ENCODE results near the gene GLI3. TPM values are rescaled to one million over a fixed set of nuclear protein-coding genes. Genes with fewer than 3 reads are reported as not detected.

Gene GLI3
- total RNA-seq, 1 experiment from 2014 or later = 45.0 TPM

GRCh38 chr7:42161719-42162118 lies 75.3 kb downstream of the GLI3 start:
- H3K56ac ChIP-seq (ENCODE audit: insufficient read length, low read depth, low read length) = no peak overlapping the region
- no peaks in the 10 kb centered on the region for H3K27me3 ChIP-seq (ENCODE audit: insufficient read depth, low read length)
- no peak overlapping the region for H3K14ac ChIP-seq (ENCODE audit: insufficient read depth, low read length)
- H2BK5ac ChIP-seq (ENCODE audit: insufficient read length, low read length) = no peak overlapping the region
- H3T11ph ChIP-seq (ENCODE audit: low read length) = no peak overlapping the region
- H3K4me1 ChIP-seq (ENCODE audit: insufficient read depth, low read length) = no peaks in the 10 kb centered on the region
- no peak overlapping the region for H2AFZ ChIP-seq (ENCODE audit: low read length)
- TF ChIP-seq, protein P1, sequence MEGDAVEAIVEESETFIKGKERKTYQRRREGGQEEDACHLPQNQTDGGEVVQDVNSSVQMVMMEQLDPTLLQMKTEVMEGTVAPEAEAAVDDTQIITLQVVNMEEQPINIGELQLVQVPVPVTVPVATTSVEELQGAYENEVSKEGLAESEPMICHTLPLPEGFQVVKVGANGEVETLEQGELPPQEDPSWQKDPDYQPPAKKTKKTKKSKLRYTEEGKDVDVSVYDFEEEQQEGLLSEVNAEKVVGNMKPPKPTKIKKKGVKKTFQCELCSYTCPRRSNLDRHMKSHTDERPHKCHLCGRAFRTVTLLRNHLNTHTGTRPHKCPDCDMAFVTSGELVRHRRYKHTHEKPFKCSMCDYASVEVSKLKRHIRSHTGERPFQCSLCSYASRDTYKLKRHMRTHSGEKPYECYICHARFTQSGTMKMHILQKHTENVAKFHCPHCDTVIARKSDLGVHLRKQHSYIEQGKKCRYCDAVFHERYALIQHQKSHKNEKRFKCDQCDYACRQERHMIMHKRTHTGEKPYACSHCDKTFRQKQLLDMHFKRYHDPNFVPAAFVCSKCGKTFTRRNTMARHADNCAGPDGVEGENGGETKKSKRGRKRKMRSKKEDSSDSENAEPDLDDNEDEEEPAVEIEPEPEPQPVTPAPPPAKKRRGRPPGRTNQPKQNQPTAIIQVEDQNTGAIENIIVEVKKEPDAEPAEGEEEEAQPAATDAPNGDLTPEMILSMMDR (conservative IDR thresholded peaks at IDR 0.05) = no peak
- no peak overlapping the region for H4K8ac ChIP-seq (replicated peaks; ENCODE audit: insufficient read length, low read depth, low read length)
- no peak for DNase-seq
- no peaks in the 10 kb centered on the region; the same call in 1 of the 2 replicates for H3K79me2 ChIP-seq (ENCODE audit: insufficient read depth, low read length)
- H2BK120ac ChIP-seq (ENCODE audit: low read depth, low read length, poor library complexity, severe bottlenecking) = no peak overlapping the region
- H3K4me1 Mint-ChIP-seq = peaks cover 27 to 30% of the 10 kb centered on the region in 2 experiments
- H2BK20ac ChIP-seq (ENCODE audit: low read depth, low read length, poor library complexity, severe bottlenecking) = no peak overlapping the region
- no peak overlapping the region for H3K9ac ChIP-seq (ENCODE audit: extremely low read depth, insufficient read length, low read length)
- no peaks in the 10 kb centered on the region for H4K20me1 ChIP-seq (ENCODE audit: control insufficient read depth, insufficient read depth, insufficient read length)
- no peak overlapping the region for H3K4ac ChIP-seq (ENCODE audit: low read depth, low read length)
- no peak overlapping the region for H4K5ac ChIP-seq (ENCODE audit: insufficient read length, low read depth, low read length)
- no peak overlapping the region for H2BK12ac ChIP-seq (ENCODE audit: insufficient read length, low read depth, low read length)
- no peak overlapping the region for H3K4me2 ChIP-seq (ENCODE audit: insufficient read depth, insufficient read length, low read length)
- H2BK15ac ChIP-seq (ENCODE audit: low read depth, low read length) = no peak overlapping the region
- no peaks in the 10 kb centered on the region for H3K27me3 Mint-ChIP-seq (ENCODE audit: low read depth)
- H3K27ac Mint-ChIP-seq = peak overlapping the region; percentile 42 to 95 (median 74); a peak in 4 of 7 replicates
- no peak overlapping the region for H2AK5ac ChIP-seq (ENCODE audit: insufficient read length, low read length)
- H3K4me3 Mint-ChIP-seq = no peak overlapping the region
- WGBS (ENCODE audit: extremely low coverage, insufficient read length, low lambda C conversion rate) = no CpG with 5 or more reads among the region's 2 CpGs
- H3K36me3 Mint-ChIP-seq (ENCODE audit: insufficient read depth in 1 of 3, low read depth in 3 of 3) = 0 out of 7 replicates have a peak, but pooled peaks cover 0 to 4% (median 2%) of the 10 kb centered on the region in 3 experiments
- no peak overlapping the region for H3K23ac ChIP-seq (ENCODE audit: insufficient read length, low read depth, low read length)
- no peak overlapping the region for H3K27ac ChIP-seq (ENCODE audit: insufficient read length, low read depth, low read length)
- no peaks in the 10 kb centered on the region for H3K9me3 ChIP-seq (ENCODE audit: control insufficient read depth, low read depth, low read length)
- no peaks in the 10 kb centered on the region for H3K9me3 Mint-ChIP-seq
- H4K91ac ChIP-seq (ENCODE audit: insufficient read length, low read depth, low read length) = no peak overlapping the region
- no peaks in the 10 kb centered on the region for H3K79me1 ChIP-seq (ENCODE audit: insufficient read depth, low read depth, low read length, poor library complexity, severe bottlenecking)
- H3K23me2 ChIP-seq (ENCODE audit: insufficient read length, low read depth, low read length, poor library complexity, severe bottlenecking) = no peaks in the 10 kb centered on the region
- H3K18ac ChIP-seq (ENCODE audit: insufficient read length, low read depth, low read length) = no peak overlapping the region
